IPS-20b (cell line): ENCODE measurements around the gene IL1RAP.
"Not testable (repeated sequence)": the region's sequence is repeated elsewhere in the genome, so short reads cannot be mapped to it uniquely, and the experiment has no call there.

Source experiments
- H3K27ac ChIP-seq: one replicate; pipeline ENCODE4 v1.5.1; 2013; ENCODE audit warnings: low read length
- H3K27me3 ChIP-seq: 2 replicates; pipeline ENCODE4 v1.6.1; 2013; ENCODE audit warnings: mild to moderate bottlenecking, low read length, inconsistent platforms; ENCODE audit not compliant: insufficient read depth
- H3K36me3 ChIP-seq: 2 replicates; pipeline ENCODE4 v1.6.1; 2013; ENCODE audit warnings: low read depth, mild to moderate bottlenecking, inconsistent platforms, low read length, moderate library complexity; ENCODE audit not compliant: insufficient read depth
- H3K4me1 ChIP-seq: 2 replicates; pipeline ENCODE4 v1.6.1; 2013; ENCODE audit warnings: mild to moderate bottlenecking, control low read depth, inconsistent platforms, low read length, moderate library complexity; ENCODE audit not compliant: insufficient read depth
- H3K4me3 ChIP-seq: 2 replicates; pipeline ENCODE4 v1.5.1; 2013; ENCODE audit warnings: mild to moderate bottlenecking, low read length, inconsistent platforms
- H3K9ac ChIP-seq: 2 replicates; pipeline ENCODE4 v1.6.1; 2013; ENCODE audit warnings: low read depth, mild to moderate bottlenecking, inconsistent platforms, low read length, moderate library complexity
- H3K9me3 ChIP-seq: 2 replicates; pipeline ENCODE4 v1.6.1; 2013; ENCODE audit warnings: mild to moderate bottlenecking, low read depth, low read length, inconsistent platforms; ENCODE audit not compliant: insufficient read depth

The IL1RAP gene

DNA sequence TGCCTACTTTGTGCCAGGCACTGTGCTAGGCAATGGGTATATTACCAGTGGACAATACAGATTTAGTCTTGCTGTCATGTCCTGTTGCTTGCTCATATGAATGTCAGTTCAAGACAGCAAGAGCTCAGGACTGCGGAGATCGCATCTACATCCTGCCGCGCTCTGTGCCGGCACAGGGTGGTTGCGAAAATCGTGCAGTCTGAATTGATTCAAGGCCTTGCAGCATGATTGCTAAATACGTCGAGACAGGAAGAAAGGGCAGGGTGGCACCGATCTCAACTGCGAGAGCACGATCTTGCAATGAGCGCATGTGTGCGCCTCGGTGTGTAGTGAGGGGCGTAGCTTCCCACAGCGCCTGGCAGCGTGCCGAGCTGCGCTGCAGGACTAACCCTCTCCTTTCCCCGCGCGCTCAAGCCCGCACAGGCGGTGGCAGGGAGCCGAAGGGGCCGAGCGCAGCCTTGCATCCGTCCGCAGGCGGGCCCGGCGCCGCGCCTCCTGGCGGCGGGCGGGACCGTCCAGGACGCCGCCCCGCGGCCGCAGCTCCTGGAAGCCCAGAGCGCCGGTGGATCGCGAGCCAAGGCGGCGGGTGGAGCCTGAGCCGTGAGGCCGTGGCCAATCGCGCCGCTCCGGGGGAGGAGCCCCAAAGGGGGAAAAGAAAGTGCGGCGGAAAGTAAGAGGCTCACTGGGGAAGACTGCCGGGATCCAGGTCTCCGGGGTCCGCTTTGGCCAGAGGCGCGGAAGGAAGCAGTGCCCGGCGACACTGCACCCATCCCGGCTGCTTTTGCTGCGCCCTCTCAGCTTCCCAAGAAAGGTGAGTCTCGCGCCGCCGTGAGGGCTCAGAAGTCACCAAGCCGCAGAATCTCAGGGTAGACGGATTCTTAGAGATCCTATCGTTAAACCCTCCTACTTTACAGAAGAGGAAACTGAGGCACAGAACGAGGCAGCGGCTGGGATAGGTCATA lies at the start of gene IL1RAP:
IL1RAP (plus strand) TSS at position 677 of the 962 bp plus-strand sequence. CDS start 50,205 bp downstream, outside the sequence.
- no peaks in the 10 kb centered on the region for H3K36me3 ChIP-seq
- no peaks in the 10 kb centered on the region for H3K9me3 ChIP-seq
- no peak within 1 kb of the TSS for H3K27ac ChIP-seq
- H3K4me1 ChIP-seq, result no peaks in the 10 kb centered on the region
- peak within 1 kb of the TSS; percentile 56; the same call in 1 of the 2 replicates for H3K9ac ChIP-seq
- peak within 1 kb of the TSS; percentile 92 for H3K4me3 ChIP-seq
- peaks cover 66% of the 10 kb centered on the region for H3K27me3 ChIP-seq

DNA sequence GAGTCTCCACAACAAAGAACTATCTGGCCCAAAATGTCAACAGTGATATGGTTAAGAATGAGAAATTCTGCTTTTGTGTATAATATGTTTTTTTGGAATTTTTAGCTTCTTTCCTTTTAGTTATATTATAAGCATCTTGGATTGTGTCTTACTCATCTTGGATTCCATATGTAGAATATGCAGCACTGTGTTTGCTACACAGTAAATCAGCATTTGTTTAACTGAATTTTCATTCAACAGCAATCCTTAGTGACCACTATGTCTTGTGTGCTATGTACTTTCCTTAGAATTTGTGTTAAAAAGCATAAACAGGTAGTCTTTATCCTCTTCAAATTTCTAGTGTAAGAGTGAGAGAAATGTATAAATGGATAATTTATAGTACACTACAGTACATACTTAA lies 46.0 kb upstream of the IL1RAP start:
- H3K36me3 ChIP-seq, result no peaks in the 10 kb centered on the region
- no peak overlapping the region for H3K9ac ChIP-seq
- H3K27ac ChIP-seq, result no peak overlapping the region
- no peaks in the 10 kb centered on the region for H3K4me1 ChIP-seq
- no peaks in the 10 kb centered on the region for H3K9me3 ChIP-seq
- H3K4me3 ChIP-seq, result no peak overlapping the region
- no peaks in the 10 kb centered on the region for H3K27me3 ChIP-seq

GRCh38 chr3:190473261-190473660 lies 40.6 kb upstream of the IL1RAP start:
- H3K27me3 ChIP-seq, H3K27ac ChIP-seq, H3K9me3 ChIP-seq, H3K4me1 ChIP-seq, H3K9ac ChIP-seq, H3K4me3 ChIP-seq, H3K36me3 ChIP-seq: not testable (repeated sequence)

DNA sequence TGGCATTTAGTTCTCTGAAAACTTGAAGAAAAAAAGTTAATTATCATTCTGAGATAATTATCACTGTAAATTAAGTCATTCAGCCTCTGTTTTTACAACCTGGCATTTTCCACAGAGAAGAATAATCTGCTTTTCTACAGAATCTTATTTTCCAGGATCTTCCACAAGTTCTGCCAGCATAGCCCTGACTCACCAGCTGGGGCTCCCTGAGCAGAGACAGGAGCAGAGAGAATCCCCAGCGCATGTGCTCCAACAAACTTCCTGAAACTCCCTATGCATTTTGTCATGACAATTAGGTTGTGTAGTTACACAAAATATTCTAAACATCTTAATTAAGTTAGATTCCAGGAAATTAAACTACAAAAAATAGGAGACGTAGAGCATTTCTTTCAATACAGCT lies 32.1 kb upstream of the IL1RAP start:
- H3K4me1 ChIP-seq, result peaks cover 9% of the 10 kb centered on the region; the same call in 1 of the 2 replicates
- no peaks in the 10 kb centered on the region for H3K9me3 ChIP-seq
- no peak overlapping the region for H3K9ac ChIP-seq
- H3K4me3 ChIP-seq, result no peak overlapping the region
- H3K27ac ChIP-seq, result no peak overlapping the region
- H3K36me3 ChIP-seq, result no peaks in the 10 kb centered on the region
- H3K27me3 ChIP-seq, result no peaks in the 10 kb centered on the region

GRCh38 chr3:190485830-190486532 lies 27.9 kb upstream of the IL1RAP start:
- H3K36me3 ChIP-seq, result no peaks in the 10 kb centered on the region
- no peak overlapping the region for H3K9ac ChIP-seq
- no peaks in the 10 kb centered on the region for H3K9me3 ChIP-seq
- no peaks in the 10 kb centered on the region for H3K27me3 ChIP-seq
- peaks cover 13% of the 10 kb centered on the region; the same call in 1 of the 2 replicates for H3K4me1 ChIP-seq
- H3K4me3 ChIP-seq, result no peak overlapping the region
- no peak overlapping the region for H3K27ac ChIP-seq

DNA sequence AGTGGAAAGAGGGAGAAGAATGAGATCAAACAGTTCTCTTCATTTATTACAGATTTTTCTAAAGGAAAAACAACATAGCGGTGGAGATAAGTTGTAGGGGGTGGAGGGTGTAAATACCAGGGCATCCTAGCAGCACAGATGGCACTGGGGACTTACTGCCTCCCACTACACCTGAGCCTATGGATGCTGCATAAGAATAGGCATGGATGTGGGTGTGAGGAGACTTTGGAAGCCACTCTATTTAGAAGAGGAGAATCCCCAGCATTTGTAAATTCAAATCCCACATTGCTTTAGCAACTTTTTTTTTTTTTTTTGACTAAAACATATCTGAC lies 27.4 kb upstream of the IL1RAP start:
- no peak overlapping the region for H3K4me3 ChIP-seq
- no peaks in the 10 kb centered on the region for H3K36me3 ChIP-seq
- H3K9ac ChIP-seq, result no peak overlapping the region
- no peak overlapping the region for H3K27ac ChIP-seq
- H3K4me1 ChIP-seq, result peaks cover 13% of the 10 kb centered on the region; the same call in 1 of the 2 replicates
- no peaks in the 10 kb centered on the region for H3K9me3 ChIP-seq
- H3K27me3 ChIP-seq, result no peaks in the 10 kb centered on the region

- no peak overlapping the region for H3K27ac ChIP-seq
Observed at GRCh38 chr3:190486908-190487607, 26.8 kb upstream of the IL1RAP start.

DNA sequence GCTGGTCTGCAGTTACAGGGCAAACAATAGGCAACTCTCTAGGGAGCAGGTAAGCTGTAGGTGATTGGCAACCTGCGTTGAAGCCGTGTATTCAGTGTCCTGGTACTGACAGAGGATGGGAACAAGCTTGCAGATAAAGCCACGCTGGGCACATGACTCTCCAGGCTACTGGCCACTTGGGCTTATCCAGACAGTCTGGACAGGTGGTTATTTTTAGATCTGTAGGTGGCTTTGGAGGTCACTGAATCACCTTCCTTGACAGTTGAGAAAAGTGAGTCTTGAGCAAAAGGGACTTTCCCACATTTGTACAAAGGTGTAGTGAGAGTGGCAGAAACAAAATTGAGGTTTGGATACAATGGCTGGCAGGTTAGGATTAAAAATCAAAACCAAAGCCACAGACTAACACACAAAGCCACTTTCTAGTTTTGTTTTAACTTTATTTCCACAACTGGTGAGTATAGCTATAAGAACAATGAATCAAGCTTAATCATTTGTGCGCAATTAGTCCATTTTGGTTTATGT lies 22.3 kb upstream of the IL1RAP start:
- Histone ChIP-seq H3K4me3 (no peak overlapping the region), H3K9me3 (no peaks in the 10 kb centered on the region), H3K9ac (no peak overlapping the region), H3K27ac (no peak overlapping the region), H3K36me3 (no peaks in the 10 kb centered on the region), H3K27me3 (no peaks in the 10 kb centered on the region), H3K4me1 (peaks cover 6% of the 10 kb centered on the region; the same call in 1 of the 2 replicates)

More at GRCh38 chr3:190486908-190487607, 26.8 kb upstream of the IL1RAP start:
- Histone ChIP-seq H3K4me1 (peaks cover 13% of the 10 kb centered on the region; the same call in 1 of the 2 replicates), H3K27me3 (no peaks in the 10 kb centered on the region), H3K9me3 (no peaks in the 10 kb centered on the region), H3K9ac (no peak overlapping the region), H3K36me3 (no peaks in the 10 kb centered on the region), H3K4me3 (no peak overlapping the region)

DNA sequence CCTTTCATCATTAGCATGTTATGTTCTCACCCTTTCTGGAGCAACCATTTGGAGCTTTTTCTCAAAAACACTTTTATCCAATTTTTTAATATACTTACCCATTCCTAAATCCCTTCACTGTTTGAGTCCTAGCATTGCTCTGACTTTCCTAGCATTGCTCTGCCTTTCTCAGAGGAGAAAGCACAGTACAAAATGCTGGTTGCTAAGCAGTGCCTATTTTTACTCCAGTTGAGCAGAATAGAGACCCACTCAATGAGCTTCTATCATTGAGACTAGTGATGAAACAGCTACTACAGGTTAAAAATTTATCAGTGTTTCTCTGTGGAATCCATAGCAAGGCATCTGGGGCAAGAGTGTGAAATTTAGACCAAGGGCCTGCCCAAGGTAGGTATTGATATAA lies 21.8 kb upstream of the IL1RAP start:
- Histone ChIP-seq H3K27me3 (no peaks in the 10 kb centered on the region), H3K27ac (no peak overlapping the region), H3K36me3 (no peaks in the 10 kb centered on the region), H3K4me1 (peaks cover under 1% of the 10 kb centered on the region; the same call in 1 of the 2 replicates), H3K9me3 (no peaks in the 10 kb centered on the region), H3K4me3 (no peak overlapping the region), H3K9ac (no peak overlapping the region)

GRCh38 chr3:190492966-190493365 lies 20.9 kb upstream of the IL1RAP start:
- Histone ChIP-seq H3K9ac (no peak overlapping the region), H3K36me3 (no peaks in the 10 kb centered on the region), H3K4me1 (no peaks in the 10 kb centered on the region), H3K9me3 (no peaks in the 10 kb centered on the region), H3K4me3 (no peak overlapping the region), H3K27ac (no peak overlapping the region), H3K27me3 (no peaks in the 10 kb centered on the region)

DNA sequence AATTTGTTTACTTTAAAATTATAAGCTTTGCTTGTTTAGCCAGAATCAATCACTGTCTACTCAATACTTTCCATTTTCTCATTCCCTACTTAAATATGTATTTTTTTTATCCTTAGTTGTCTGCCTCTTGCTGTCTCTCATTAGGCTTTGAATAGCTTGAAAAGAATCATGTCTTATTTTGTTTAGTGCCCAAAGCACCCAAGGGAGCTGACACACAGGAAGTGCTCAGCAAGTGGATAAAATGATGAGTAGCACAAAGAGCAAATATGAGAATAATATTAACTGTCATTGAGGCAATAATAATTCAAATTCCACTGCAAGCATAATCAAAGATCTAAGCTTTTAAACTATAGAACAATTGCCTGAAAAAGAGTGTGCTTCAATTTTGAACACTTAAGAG lies 19.0 kb upstream of the IL1RAP start:
- H3K4me1 ChIP-seq, result no peaks in the 10 kb centered on the region

More for the DNA sequence above, 19.0 kb upstream of the IL1RAP start:
- H3K27me3 ChIP-seq, result no peaks in the 10 kb centered on the region
- no peaks in the 10 kb centered on the region for H3K36me3 ChIP-seq
- H3K27ac ChIP-seq, result no peak overlapping the region
- no peak overlapping the region for H3K9ac ChIP-seq
- H3K9me3 ChIP-seq, result no peaks in the 10 kb centered on the region
- H3K4me3 ChIP-seq, result no peak overlapping the region
